ENCODE results near the gene ZNF839.
A peak's percentile ranks its signal among the peaks of the same experiment; 100 is the strongest.
"Not testable (repeated sequence)": the region's sequence is repeated elsewhere in the genome, so short reads cannot be mapped to it uniquely, and the experiment has no call there.

ZNF839 gene

GRCh38 chr14:102292441-102292840, 27.1 kb upstream of the ZNF839 start:
- no peak overlapping the region for H3K27ac ChIP-seq

DNA sequence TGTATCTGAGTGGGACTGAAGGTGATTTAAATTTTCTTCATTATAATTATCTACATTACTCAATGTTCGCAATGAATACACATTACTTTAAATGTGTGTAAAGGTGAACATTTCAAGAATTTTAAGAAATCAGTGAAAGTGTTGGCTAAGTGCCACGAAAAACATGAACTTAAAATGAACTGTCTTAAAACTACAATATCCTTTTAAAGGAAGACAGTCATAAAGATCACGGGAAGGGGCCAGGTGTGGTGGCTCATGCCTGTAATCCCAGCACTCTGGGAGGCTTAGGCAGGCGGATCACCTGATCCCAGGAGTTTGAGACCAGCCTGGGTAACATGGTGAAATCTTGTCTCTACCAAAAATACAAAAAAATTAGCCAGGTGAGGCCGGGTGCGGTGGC, 25.8 kb upstream of the ZNF839 start:
- no peak overlapping the region for H3K27ac ChIP-seq
- TF ChIP-seq, protein P1, sequence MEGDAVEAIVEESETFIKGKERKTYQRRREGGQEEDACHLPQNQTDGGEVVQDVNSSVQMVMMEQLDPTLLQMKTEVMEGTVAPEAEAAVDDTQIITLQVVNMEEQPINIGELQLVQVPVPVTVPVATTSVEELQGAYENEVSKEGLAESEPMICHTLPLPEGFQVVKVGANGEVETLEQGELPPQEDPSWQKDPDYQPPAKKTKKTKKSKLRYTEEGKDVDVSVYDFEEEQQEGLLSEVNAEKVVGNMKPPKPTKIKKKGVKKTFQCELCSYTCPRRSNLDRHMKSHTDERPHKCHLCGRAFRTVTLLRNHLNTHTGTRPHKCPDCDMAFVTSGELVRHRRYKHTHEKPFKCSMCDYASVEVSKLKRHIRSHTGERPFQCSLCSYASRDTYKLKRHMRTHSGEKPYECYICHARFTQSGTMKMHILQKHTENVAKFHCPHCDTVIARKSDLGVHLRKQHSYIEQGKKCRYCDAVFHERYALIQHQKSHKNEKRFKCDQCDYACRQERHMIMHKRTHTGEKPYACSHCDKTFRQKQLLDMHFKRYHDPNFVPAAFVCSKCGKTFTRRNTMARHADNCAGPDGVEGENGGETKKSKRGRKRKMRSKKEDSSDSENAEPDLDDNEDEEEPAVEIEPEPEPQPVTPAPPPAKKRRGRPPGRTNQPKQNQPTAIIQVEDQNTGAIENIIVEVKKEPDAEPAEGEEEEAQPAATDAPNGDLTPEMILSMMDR (IDR thresholded peaks at IDR 0.05) = no peak

More at GRCh38 chr14:102292441-102292840, 27.1 kb upstream of the ZNF839 start:
- TF ChIP-seq, protein P1 (IDR thresholded peaks at IDR 0.05) = no peak
- no peak for TF ChIP-seq ZFX (IDR thresholded peaks at IDR 0.05; ENCODE audit: borderline replicate concordance)

DNA sequence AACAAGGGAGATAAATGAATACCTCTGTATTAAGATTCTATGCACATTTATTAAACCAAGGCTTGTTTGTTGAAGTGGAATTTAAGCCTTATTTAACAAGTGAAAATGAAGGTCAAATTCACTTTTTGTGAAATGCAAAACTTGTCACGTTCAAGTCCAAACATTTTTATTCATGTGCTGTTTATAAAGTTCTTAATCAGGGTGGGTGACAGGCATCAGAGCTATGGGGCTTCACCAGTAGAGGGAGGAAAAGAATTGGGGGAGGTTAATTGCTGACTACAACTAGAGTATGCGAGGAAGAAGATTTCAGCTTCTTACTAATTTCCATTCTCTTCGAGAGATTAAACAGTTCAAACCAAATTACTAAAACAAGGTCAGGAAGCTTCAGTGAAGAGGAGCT, 24.3 kb upstream of the ZNF839 start:
- no peak overlapping the region for H3K27ac ChIP-seq
- TF ChIP-seq, protein P1 (IDR thresholded peaks at IDR 0.05) = no peak
- TF ChIP-seq ZFX (IDR thresholded peaks at IDR 0.05; ENCODE audit: borderline replicate concordance) = no peak

DNA sequence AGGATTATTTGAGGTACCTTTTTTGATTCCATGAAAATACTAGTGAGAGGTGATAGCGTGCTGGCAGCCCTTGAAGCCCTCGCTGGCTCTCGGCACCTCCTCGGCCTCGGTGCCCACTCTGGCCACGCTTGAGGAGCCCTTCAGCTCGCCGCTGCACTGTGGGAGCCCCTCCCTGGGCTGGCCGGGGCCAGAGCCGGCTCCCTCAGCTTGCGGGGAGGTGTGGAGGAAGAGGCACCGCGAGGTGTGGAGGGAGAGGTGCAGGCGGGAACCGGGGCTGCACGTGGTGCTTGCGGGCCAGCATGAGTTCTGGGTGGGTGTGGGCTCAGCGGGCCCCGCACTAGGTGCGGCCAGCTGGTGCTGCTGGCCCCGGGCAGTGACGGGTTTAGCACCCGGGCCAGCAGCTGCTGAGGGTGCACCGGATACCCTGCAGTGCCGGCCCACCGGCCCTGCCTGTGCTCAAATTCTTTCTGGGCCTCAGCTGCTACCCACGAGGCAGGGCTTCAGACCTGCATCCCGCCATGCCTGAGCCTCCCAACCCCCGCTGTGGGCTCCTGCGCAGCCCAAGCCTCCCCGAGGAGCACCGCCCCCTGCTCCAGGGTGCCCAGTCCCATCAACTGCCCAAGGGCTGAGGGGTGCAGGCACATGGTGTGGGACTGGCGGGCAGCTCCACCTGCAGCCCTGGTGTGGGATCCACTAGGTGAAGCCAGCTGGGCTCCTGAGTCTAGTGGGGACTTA, 21.9 kb upstream of the ZNF839 start:
- no peak overlapping the region for H3K27ac ChIP-seq
- TF ChIP-seq ZFX (IDR thresholded peaks at IDR 0.05; ENCODE audit: borderline replicate concordance) = no peak
- TF ChIP-seq, protein P1 (IDR thresholded peaks at IDR 0.05) = no peak

DNA sequence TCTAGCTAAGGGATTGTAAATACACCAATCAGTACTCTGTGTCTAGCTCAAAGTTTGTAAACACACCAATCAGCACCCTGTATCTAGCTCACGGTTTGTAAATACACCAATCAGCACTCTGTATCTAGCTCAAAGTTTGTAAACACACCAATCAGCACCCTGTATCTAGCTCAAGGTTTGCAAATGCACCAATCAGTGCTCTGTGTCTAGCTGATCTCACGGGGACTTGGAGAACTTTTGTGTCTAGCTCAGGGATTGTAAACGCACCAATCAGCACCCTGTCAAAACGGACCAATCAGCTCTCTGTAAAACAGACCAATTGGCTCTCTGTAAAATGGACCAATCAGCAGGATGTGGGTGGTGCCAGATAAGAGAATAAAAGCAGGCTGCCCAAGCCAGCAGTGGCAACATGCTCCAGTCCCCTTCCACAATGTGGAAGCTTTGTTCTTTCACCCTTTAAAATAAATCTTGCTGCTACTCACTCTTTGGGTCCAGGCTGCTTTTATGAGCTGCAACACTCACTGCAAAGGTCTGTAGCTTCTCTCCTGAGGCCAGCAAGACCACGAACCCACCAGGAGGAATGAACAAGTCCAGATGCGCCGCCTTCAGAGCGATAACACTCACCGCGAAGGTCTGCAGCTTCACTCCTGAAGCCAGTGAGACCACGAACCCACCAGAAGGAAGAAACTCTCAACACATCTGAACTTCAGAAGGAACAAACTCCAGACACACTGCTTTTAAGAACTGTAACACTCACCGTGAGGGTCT, 21.1 kb upstream of the ZNF839 start:
- not testable (repeated sequence) for H3K27ac ChIP-seq

- TF ChIP-seq, protein P1 (IDR thresholded peaks at IDR 0.05) = no peak
- no peak for TF ChIP-seq ZFX (IDR thresholded peaks at IDR 0.05; ENCODE audit: borderline replicate concordance)
- no peak overlapping the region for H3K27ac ChIP-seq
These were observed 15.9 kb upstream of the ZNF839 start for GRCh38 chr14:102303664-102304063.

- H3K27ac ChIP-seq = peak within 1 kb of the TSS; percentile 46; the same call in 1 of the 2 replicates
- no peak for TF ChIP-seq ZFX (IDR thresholded peaks at IDR 0.05; ENCODE audit: borderline replicate concordance)
- TF ChIP-seq, protein P1 (IDR thresholded peaks at IDR 0.05) = no peak
These were observed 14.7 kb upstream of the ZNF839 start, which contains the start of gene MOK for GRCh38 chr14:102304611-102305506. Gene MOK (minus strand): TSS chr14:102305164. CDS start chr14:102304968, 196 bp downstream.
